ENCODE results near the gene FAM174C. TPM values are rescaled to one million over a fixed set of nuclear protein-coding genes. Genes with fewer than 3 reads are reported as not detected.

FAM174C gene
- total and polyA plus RNA-seq, 10 of the 15 experiments (the other 5 are each of a cell fraction or from before 2014, with no cell fraction given): 0.89 to 94.6 (median 43.6) TPM

- Histone ChIP-seq H3K4me2 (ENCODE audit: control insufficient read depth, insufficient read depth) (peak overlapping the region; percentile 68), H3K4me3 (peak overlapping the region; percentile 85), H3K9me3 (replicated peaks; ENCODE audit: control insufficient read depth, insufficient read depth, low read length) (no peaks in the 10 kb centered on the region), H3K79me2 (ENCODE audit: control insufficient read depth, insufficient read depth, low read length) (peaks cover 46% of the 10 kb centered on the region), H3K36me3 (ENCODE audit: control insufficient read depth in 2 of 2, insufficient read depth in 2 of 2, low read length in 1 of 2) (peaks cover 33 to 47% of the 10 kb centered on the region in 2 experiments), H2AFZ (ENCODE audit: control insufficient read depth, low read depth, low read length) (no peak overlapping the region), H3K27ac (ENCODE audit: control insufficient read depth, insufficient read depth) (peak overlapping the region; percentile 97), H4K20me1 (ENCODE audit: control insufficient read depth, insufficient read depth) (no peaks in the 10 kb centered on the region; the same call in 1 of the 2 replicates), H3K9ac (ENCODE audit: control insufficient read depth, insufficient read depth, low read length) (peak overlapping the region; percentile 96), H3K4me1 (ENCODE audit: control insufficient read depth, insufficient read depth, low read length) (peaks cover 18% of the 10 kb centered on the region), H3K27me3 (replicated peaks in 1 of 2; ENCODE audit: control insufficient read depth in 2 of 2, insufficient read depth in 2 of 2, low read length in 1 of 2) (no peaks in the 10 kb centered on the region)
- no TSS peak for BruUV-seq (replicated peaks)
- SMC1A ChIA-PET (ENCODE audit: uncharacterized antibody, unreplicated experiment): no interaction called here
- POLR2A ChIA-PET: no interaction called here
- DNase-seq (ENCODE audit: low read depth, low spot score) (no peak), ATAC-seq (no peak), FAIRE-seq (peak; percentile 59)
- RAD21 ChIA-PET (ENCODE audit: unreplicated experiment): interaction anchor here (3.9 kb wide), 1 partner anchor 32 kb away, joined by 29 read pairs; no protein-coding TSS in a partner anchor
- TF ChIP-seq STAT1 (conservative IDR thresholded peaks at IDR 0.05) (no peak), YY1 (IDR thresholded peaks at IDR 0.05; ENCODE audit: low read depth, low read length) (peak; percentile 71), TCF3 (IDR thresholded peaks at IDR 0.05; ENCODE audit: borderline replicate concordance, insufficient read depth, low read depth, low read length) (0 out of 2 replicates have a peak, but pooled peaks have one; percentile 9)
- in situ Hi-C loops (cut with MboI): loop anchor here (5.0 kb wide), 1 partner anchor 96 kb away; no protein-coding TSS in a partner anchor
- 25% methylated on average over 10 of the region's 10 CpGs for WGBS (ENCODE audit: insufficient coverage, insufficient replicate concordance, low lambda C conversion rate, missing lambda C conversion rate)
- intact Hi-C loops (cut with micrococcal nuclease; ENCODE audit: unreplicated experiment): no loop called here
- CTCF ChIA-PET: no interaction called here
Measured at GRCh38 chr19:1276628-1277022, 1.3 kb downstream of the FAM174C start.

- TF ChIP-seq MTA3 (IDR thresholded peaks at IDR 0.05; ENCODE audit: borderline replicate concordance, low read length) (no peak), LARP7 (IDR thresholded peaks at IDR 0.05) (no peak)
- no peaks in the 10 kb centered on the region for H3K27me3 ChIP-seq (replicated peaks in 1 of 2; ENCODE audit: control insufficient read depth in 2 of 2, insufficient read depth in 2 of 2, low read length in 1 of 2)
- BruUV-seq (replicated peaks): no TSS peak
- ATAC-seq (no peak), FAIRE-seq (no peak), DNase-seq (ENCODE audit: low read depth, low spot score) (no peak)
- ChIA-PET POLR2A (no interaction called here), SMC1A (ENCODE audit: uncharacterized antibody, unreplicated experiment) (no interaction called here), CTCF (interaction anchor here (3.2 to 3.5 kb wide), 2 partner anchors 33 to 96 kb away, joined by 27 to 40 read pairs; no protein-coding TSS in a partner anchor), RAD21 (ENCODE audit: unreplicated experiment) (no interaction called here)
- WGBS (ENCODE audit: insufficient coverage, insufficient replicate concordance, low lambda C conversion rate, missing lambda C conversion rate): 83% methylated on average over 15 of the region's 15 CpGs
- in situ Hi-C loops (cut with MboI) (loop anchor here (5.0 kb wide), 1 partner anchor 95 kb away; no protein-coding TSS in a partner anchor), intact Hi-C loops (cut with micrococcal nuclease; ENCODE audit: unreplicated experiment) (no loop called here)
- no peaks in the 10 kb centered on the region for H3K9me3 ChIP-seq (replicated peaks; ENCODE audit: control insufficient read depth, insufficient read depth, low read length)
- H3K9ac ChIP-seq (ENCODE audit: control insufficient read depth, insufficient read depth, low read length): peak overlapping the region; percentile 96
- peak overlapping the region; percentile 97; the same call in 1 of the 2 replicates for H3K27ac ChIP-seq (ENCODE audit: control insufficient read depth, insufficient read depth)
- peak overlapping the region; percentile 85 for H3K4me3 ChIP-seq
- H3K4me1 ChIP-seq (ENCODE audit: control insufficient read depth, insufficient read depth, low read length): peaks cover 16% of the 10 kb centered on the region
- no peak overlapping the region for H2AFZ ChIP-seq (ENCODE audit: control insufficient read depth, low read depth, low read length)
- H3K4me2 ChIP-seq (ENCODE audit: control insufficient read depth, insufficient read depth): peak overlapping the region; percentile 68
- peaks cover 32 to 43% of the 10 kb centered on the region in 2 experiments for H3K36me3 ChIP-seq (ENCODE audit: control insufficient read depth in 2 of 2, insufficient read depth in 2 of 2, low read length in 1 of 2)
- H4K20me1 ChIP-seq (ENCODE audit: control insufficient read depth, insufficient read depth): no peaks in the 10 kb centered on the region; the same call in 1 of the 2 replicates
- H3K79me2 ChIP-seq (ENCODE audit: control insufficient read depth, insufficient read depth, low read length): peaks cover 42% of the 10 kb centered on the region
Measured at GRCh38 chr19:1277061-1277460, 1.7 kb downstream of the FAM174C start.

Data from GM12878 (cell line).